Activated CD4-positive, alpha-beta memory T cell treated with anti-CD3 and anti-CD28 coated beads for 36 hours (primary cell): ENCODE results near the gene XIRP2. TPM values are rescaled to one million over a fixed set of nuclear protein-coding genes. Genes with fewer than 3 reads are reported as not detected.
A peak's percentile ranks its signal among the peaks of the same experiment; 100 is the strongest.

Source experiments
- CTCF ChIA-PET: fragments of 350-600 bp; sonication (Branson Sonifier 250); formaldehyde crosslinking; loops from one replicate; lab custom pipeline; 2021; ENCODE audit warnings: antibody characterized with exemption, inconsistent platforms; lab: Charles Lee
- POLR2A ChIA-PET: fragments of 350-600 bp; sonication (Branson Sonifier 250); formaldehyde crosslinking; loops from one replicate; lab custom pipeline; 2021; ENCODE audit warnings: antibody characterized with exemption; lab: Charles Lee
- DNase-seq: peaks from one replicate; pipeline ENCODE4 v3.0.0-alpha.2; 2020
- H3K27ac Mint-ChIP-seq: one replicate; pipeline ENCODE4 v1.8.0; 2021; ENCODE audit warnings: mixed read lengths
- H3K27me3 Mint-ChIP-seq: one replicate; pipeline ENCODE4 v1.8.0; 2021; ENCODE audit warnings: mixed read lengths
- H3K36me3 Mint-ChIP-seq: one replicate; pipeline ENCODE4 v1.8.0; 2021; ENCODE audit warnings: mixed read lengths
- H3K4me1 Mint-ChIP-seq: one replicate; pipeline ENCODE4 v1.8.0; 2021; ENCODE audit warnings: low read depth, mixed read lengths
- H3K4me3 Mint-ChIP-seq: one replicate; pipeline ENCODE4 v1.8.0; 2021; ENCODE audit warnings: mild to moderate bottlenecking, mixed read lengths
- H3K9me3 Mint-ChIP-seq: one replicate; pipeline ENCODE4 v1.8.0; 2021; ENCODE audit warnings: mixed read lengths
- intact Hi-C: fragments of 100-400 bp; cut with micrococcal nuclease; formaldehyde crosslinking; loops from one replicate; pipeline ENCODE4 v1.15.1; 2023
- total RNA-seq, 2 experiments: library from RNA; stranded (reverse); gene quantifications; one replicate each; pipeline ENCODE4 v1.2.3, GENCODE V29; 2021

XIRP2 gene
- total RNA-seq, 2 experiments from 2014 or later = not detected

DNA sequence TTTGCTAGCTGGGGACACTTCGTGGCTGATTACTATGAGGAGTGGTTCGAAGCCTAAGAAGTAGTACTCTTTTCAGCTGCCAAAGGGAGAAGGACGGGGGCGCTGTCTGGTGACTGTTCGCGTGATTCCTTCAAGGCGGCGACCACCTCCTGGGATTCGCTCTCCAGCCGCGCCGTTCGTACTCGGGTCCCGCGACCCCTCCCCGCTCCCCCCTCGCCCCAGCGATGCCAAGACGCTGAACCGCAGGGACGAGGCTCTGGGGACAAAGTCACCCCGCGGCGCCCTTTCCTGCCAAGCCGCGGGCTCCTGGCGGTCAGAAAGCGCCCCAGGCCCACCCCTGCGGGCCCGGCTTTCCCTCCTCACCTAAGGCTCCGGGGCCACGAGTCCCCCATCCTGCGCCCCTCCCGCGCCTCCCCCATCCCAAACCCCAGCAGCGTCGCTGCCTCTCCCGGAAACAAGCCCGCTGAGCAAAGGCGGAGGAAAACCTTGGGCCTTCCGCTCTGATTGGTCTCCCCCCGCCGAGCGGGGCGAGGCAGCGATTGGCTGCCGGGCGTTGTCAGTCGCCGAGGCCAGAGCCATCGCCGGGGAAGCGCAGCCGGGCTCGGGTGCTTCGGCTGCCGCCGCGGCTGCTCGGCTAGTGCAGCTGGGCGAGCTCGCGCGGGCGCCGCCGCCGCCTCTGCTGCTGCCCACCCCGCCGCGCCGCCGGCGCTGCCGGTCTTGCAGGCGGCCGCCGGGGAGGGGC, 404.3 kb downstream of the XIRP2 start, which contains the start of gene B3GALT1:
B3GALT1 (plus strand) TSS at position 572 of the 742 bp plus-strand sequence.
- H3K27me3 Mint-ChIP-seq = peaks cover 34% of the 10 kb centered on the region
- peaks cover 16% of the 10 kb centered on the region for H3K4me1 Mint-ChIP-seq
- ChIA-PET POLR2A (interaction anchor here (0.6 kb wide), 1 partner anchor 11 kb away, joined by 3 read pairs; no protein-coding TSS in a partner anchor), CTCF (no interaction called here)
- no peaks in the 10 kb centered on the region for H3K9me3 Mint-ChIP-seq
- H3K36me3 Mint-ChIP-seq = no peaks in the 10 kb centered on the region
- no peak within 1 kb of the TSS for H3K27ac Mint-ChIP-seq
- H3K4me3 Mint-ChIP-seq = peak within 1 kb of the TSS; percentile 67
- intact Hi-C loops = loop anchor here (10.0 kb wide), 1 partner anchor 822 kb away; no protein-coding TSS in a partner anchor
- peak; percentile 77 for DNase-seq

DNA sequence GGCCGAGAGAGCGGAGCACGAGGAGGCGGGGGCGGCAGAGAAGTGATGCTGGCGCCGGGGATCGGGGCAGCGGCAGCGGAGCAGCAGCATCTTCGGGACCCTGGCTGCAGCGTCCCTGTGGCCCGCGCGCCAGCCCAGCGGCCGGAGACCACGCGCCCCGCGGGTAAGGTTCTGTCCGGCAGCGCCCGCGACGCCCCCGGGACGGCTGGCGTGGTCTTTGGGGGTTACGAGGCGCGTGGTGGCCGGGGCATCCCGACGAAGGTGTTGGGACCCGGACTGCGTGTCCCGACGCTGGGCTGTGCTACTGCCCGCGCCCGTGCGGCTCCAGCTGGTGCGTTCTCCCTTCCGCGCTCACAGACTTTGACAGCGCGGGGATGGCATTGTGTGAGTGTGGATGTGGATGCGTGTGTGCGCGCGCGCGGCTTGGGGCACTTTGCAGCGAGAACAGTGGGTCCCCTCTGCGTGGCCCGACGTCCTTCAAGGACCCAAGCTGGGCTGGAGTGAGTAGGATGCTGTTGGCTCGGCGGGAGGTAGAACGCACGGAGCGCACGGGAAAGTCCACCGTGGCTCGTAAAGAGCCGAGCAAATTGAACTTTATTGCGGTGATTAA, 405.0 kb downstream of the XIRP2 start:
- Mint-ChIP-seq H3K4me1 (peaks cover 16% of the 10 kb centered on the region), H3K36me3 (no peaks in the 10 kb centered on the region), H3K27ac (no peak overlapping the region), H3K4me3 (peak overlapping the region; percentile 67), H3K27me3 (peaks cover 37% of the 10 kb centered on the region), H3K9me3 (no peaks in the 10 kb centered on the region)
- DNase-seq = peak; percentile 11
- intact Hi-C loops = loop anchor here (10.0 kb wide), 1 partner anchor 822 kb away; no protein-coding TSS in a partner anchor
- ChIA-PET POLR2A (interaction anchor here (0.6 kb wide), 1 partner anchor 11 kb away, joined by 3 read pairs; no protein-coding TSS in a partner anchor), CTCF (interaction anchor here (1.1 kb wide), 1 partner anchor 11 kb away, joined by 3 read pairs; no protein-coding TSS in a partner anchor)

DNA sequence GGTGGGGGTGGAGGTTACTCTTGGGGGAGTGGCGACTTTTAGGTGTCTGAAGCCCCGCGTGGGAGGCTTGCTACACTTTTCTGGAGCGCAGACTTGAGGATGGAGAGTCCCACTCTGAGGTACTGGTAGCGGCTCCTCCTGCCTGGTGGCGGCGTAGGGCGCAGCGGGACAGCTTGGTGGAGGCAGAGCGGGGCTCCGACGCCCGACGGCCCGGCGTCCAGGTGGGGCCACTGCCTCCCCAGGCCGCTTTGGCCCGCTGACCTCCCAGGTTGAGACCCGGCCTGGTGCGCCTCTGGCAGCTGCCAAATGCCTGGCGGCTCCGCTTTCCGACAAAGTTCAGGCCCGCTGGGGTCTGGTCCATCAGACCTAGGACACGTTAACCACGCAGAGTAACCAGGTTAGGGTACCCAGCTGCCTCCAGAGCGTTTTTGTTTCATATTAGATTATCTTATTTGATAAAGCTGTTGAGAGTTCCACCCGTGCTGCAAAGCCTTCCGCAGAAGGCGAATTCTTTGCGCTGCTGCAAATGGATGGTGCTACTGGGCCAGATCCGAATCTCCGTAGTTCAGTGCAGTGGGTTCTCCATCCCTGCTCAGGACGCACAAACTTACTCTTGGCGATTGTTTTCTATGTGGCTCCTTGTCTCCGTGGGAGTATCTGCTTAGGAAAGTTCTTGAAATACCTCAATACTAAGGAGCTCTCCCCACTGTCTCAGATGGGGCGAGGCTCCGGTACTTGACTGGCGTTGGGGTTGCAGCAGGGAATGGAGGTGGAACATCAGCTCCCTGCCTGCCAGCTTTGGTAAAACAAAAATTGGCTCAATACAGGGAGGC, 405.9 kb downstream of the XIRP2 start:
- H3K9me3 Mint-ChIP-seq = no peaks in the 10 kb centered on the region
- H3K27ac Mint-ChIP-seq = no peak overlapping the region
- no peaks in the 10 kb centered on the region for H3K36me3 Mint-ChIP-seq
- H3K4me1 Mint-ChIP-seq = peaks cover 16% of the 10 kb centered on the region
- DNase-seq = peak; percentile 10
- CTCF ChIA-PET = interaction anchor here (1.1 kb wide), 1 partner anchor 10 kb away, joined by 3 read pairs; no protein-coding TSS in a partner anchor
- peak overlapping the region; percentile 67 for H3K4me3 Mint-ChIP-seq
- peaks cover 37% of the 10 kb centered on the region for H3K27me3 Mint-ChIP-seq
- POLR2A ChIA-PET = no interaction called here
- intact Hi-C loops = loop anchor here (10.0 kb wide), 1 partner anchor 821 kb away; no protein-coding TSS in a partner anchor

DNA sequence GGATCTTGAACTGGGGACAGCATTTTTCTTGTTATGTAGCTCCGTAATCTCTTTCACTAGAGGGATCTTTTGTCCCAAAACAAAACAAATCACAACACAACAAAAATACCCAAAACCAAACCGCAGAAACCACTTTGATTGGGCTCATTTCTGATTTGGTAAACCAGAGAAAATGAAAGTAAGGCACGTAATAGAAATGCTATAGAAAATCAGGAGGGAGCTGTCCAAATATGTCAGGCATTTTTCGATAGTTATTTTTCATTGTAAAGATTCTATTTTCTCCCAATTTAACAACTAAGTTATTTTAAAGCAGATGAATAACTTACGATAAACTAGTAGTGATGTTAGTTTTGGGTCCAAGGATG, 406.5 kb downstream of the XIRP2 start:
- peaks cover 37% of the 10 kb centered on the region for H3K27me3 Mint-ChIP-seq
- no peak overlapping the region for H3K27ac Mint-ChIP-seq
- ChIA-PET POLR2A (no interaction called here), CTCF (no interaction called here)
- intact Hi-C loops = loop anchor here (10.0 kb wide), 1 partner anchor 820 kb away; no protein-coding TSS in a partner anchor
- peak overlapping the region; percentile 64 for H3K4me3 Mint-ChIP-seq
- H3K4me1 Mint-ChIP-seq = peaks cover 16% of the 10 kb centered on the region
- H3K36me3 Mint-ChIP-seq = no peaks in the 10 kb centered on the region
- no peaks in the 10 kb centered on the region for H3K9me3 Mint-ChIP-seq
- no peak for DNase-seq

DNA sequence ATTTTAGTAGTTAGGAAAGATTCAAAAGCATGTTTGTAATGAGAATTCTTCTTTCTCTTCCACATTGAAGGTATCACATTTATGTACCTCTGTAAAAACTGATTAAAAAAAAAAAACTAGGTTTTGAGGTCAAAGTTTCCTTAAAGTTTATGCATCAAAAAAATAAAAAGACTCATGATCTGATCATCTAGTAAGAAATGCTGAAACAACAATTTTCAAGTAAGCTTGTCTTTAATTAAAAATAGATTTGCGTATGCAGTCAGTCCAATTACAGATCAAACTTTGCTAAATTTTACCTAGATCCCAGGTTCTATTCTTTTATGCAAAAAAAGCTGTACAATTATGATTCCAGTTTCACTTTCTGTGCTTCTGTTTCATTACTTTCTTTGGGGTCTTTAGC, 409.0 kb downstream of the XIRP2 start:
- no peak for DNase-seq
- H3K9me3 Mint-ChIP-seq = no peaks in the 10 kb centered on the region
- ChIA-PET POLR2A (no interaction called here), CTCF (no interaction called here)
- H3K27me3 Mint-ChIP-seq = peaks cover 21% of the 10 kb centered on the region
- H3K36me3 Mint-ChIP-seq = no peaks in the 10 kb centered on the region
- intact Hi-C loops = loop anchor here (10.0 kb wide), 1 partner anchor 818 kb away; no protein-coding TSS in a partner anchor
- peaks cover 14% of the 10 kb centered on the region for H3K4me1 Mint-ChIP-seq
- no peak overlapping the region for H3K4me3 Mint-ChIP-seq
- H3K27ac Mint-ChIP-seq = no peak overlapping the region

DNA sequence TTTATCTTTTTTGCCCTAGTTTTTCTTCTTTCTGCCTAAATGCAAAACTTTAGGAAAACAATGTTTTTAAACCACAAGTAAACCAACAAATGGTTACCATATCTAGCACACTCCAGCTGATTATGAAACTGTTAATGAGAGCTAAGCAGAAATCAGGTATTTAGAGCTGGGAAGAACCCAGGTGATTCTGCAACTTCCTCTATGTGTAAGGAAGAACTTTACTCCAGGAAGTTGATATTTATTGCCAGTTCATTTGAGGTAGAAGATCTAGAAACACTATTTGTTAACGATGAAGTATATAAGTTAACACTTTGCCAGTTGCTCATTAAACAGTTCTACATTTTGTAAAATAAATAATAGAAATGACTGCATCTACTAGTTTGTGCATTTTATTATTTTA, 409.7 kb downstream of the XIRP2 start:
- Mint-ChIP-seq H3K36me3 (no peaks in the 10 kb centered on the region), H3K9me3 (no peaks in the 10 kb centered on the region), H3K4me3 (no peak overlapping the region), H3K27ac (no peak overlapping the region), H3K27me3 (peaks cover 20% of the 10 kb centered on the region), H3K4me1 (peaks cover 14% of the 10 kb centered on the region)
- ChIA-PET CTCF (no interaction called here), POLR2A (no interaction called here)
- intact Hi-C loops = loop anchor here (10.0 kb wide), 1 partner anchor 817 kb away; no protein-coding TSS in a partner anchor
- no peak for DNase-seq
